Fibroblast of upper back skin (primary cell): Measurements from ENCODE around the gene MTHFD1.

Source experiments
- DNase-seq: peaks from one replicate; pipeline ENCODE4 v3.0.0-alpha.2; 2013

The MTHFD1 gene

GRCh38 chr14:64409126-64409920 is 21.2 kb downstream of the MTHFD1 start:
- DNase-seq, result no peak

- DNase-seq, result peak; percentile 31
Measured at GRCh38 chr14:64410084-64410774, 22.1 kb downstream of the MTHFD1 start.

- DNase-seq, result no peak
Measured at GRCh38 chr14:64411001-64411400, 22.8 kb downstream of the MTHFD1 start.

- DNase-seq, result no peak
Measured at GRCh38 chr14:64412237-64412636, 24.1 kb downstream of the MTHFD1 start.

- no peak for DNase-seq
Measured at GRCh38 chr14:64416348-64416932, 28.3 kb downstream of the MTHFD1 start.

- DNase-seq, result peak; percentile 5
Measured at GRCh38 chr14:64417055-64417770, 29.1 kb downstream of the MTHFD1 start.

GRCh38 chr14:64417771-64418125 is 29.6 kb downstream of the MTHFD1 start:
- no peak for DNase-seq

- DNase-seq, result no peak
Measured at GRCh38 chr14:64419003-64419402, 30.9 kb downstream of the MTHFD1 start.

- peak; percentile 54 for DNase-seq
Measured at GRCh38 chr14:64421166-64421565, 33.0 kb downstream of the MTHFD1 start.

- no peak for DNase-seq
Measured at GRCh38 chr14:64422005-64422404, 33.9 kb downstream of the MTHFD1 start.

GRCh38 chr14:64422756-64423155 is 34.6 kb downstream of the MTHFD1 start:
- DNase-seq, result no peak

GRCh38 chr14:64423987-64424386 is 35.8 kb downstream of the MTHFD1 start:
- peak; percentile 54 for DNase-seq

GRCh38 chr14:64434528-64434927 is 46.4 kb downstream of the MTHFD1 start:
- no peak for DNase-seq

- peak; percentile 97 for DNase-seq
Measured at GRCh38 chr14:64438181-64438841, 50.2 kb downstream of the MTHFD1 start.

GRCh38 chr14:64439141-64439540 is 51.0 kb downstream of the MTHFD1 start:
- DNase-seq, result no peak

- peak; percentile 39 for DNase-seq
Measured at GRCh38 chr14:64440494-64440893, 52.3 kb downstream of the MTHFD1 start.

GRCh38 chr14:64442300-64442988 is 54.3 kb downstream of the MTHFD1 start:
- no peak for DNase-seq

- DNase-seq, result no peak
Measured at GRCh38 chr14:64444140-64444539, 56.0 kb downstream of the MTHFD1 start.

- DNase-seq, result peak; percentile 82
Measured at GRCh38 chr14:64444984-64445845, 57.1 kb downstream of the MTHFD1 start.

GRCh38 chr14:64447876-64448670 is 59.9 kb downstream of the MTHFD1 start:
- DNase-seq, result no peak
